Measurements from ENCODE around the gene SPTBN1.

The SPTBN1 gene

GRCh38 chr2:54455563-54456361 is at the start of gene SPTBN1:
SPTBN1 (plus strand) TSS chr2:54456327; CDS start chr2:54526419, 70,092 bp downstream.
- DNase-seq (ENCODE audit: low read depth in 2 of 2): no peak

DNA sequence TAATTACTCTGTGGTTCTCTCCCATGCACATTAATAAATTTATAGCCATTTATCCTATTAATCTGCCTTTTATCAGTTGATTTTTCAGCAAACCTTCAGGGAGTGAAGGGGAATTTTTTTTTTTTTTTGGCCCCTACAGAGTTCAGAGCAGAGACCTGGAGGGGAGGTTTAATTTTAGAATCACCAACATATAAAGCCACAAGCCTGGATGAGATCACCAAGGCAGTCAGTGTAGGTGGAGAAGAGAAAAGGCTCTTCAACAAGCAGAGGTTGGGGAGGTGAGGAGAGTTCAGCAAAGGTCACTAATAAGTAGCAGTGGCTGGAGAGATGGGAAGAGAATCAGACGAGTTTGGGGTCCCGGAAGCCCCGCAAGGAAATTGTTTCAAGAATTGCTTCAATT is 48.4 kb upstream of the SPTBN1 start:
- no peak for DNase-seq (ENCODE audit: low read depth in 2 of 2)

DNA sequence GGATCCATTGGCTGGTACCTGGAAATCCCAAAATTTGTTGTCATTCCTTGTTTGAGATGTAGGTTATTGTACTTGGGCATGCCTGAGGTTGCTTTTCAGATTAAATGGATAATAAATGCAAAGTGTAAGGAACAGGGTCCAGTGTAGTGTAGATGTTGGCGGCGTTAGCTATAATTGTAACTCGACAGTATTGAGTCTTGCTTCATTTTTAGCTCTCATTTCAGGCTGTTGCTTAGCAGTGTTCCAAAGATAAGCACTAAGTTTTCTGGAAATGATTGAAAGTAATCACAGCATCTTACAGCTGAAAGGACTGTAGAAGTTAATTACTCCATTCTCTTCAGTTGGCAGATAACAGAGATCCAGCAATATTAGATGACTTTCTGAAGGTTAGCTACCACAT is 47.8 kb upstream of the SPTBN1 start:
- no peak for DNase-seq (ENCODE audit: low read depth in 2 of 2)

- no peak for DNase-seq (ENCODE audit: low read depth in 2 of 2)
These were observed 46.4 kb upstream of the SPTBN1 start for GRCh38 chr2:54409752-54410151.

DNA sequence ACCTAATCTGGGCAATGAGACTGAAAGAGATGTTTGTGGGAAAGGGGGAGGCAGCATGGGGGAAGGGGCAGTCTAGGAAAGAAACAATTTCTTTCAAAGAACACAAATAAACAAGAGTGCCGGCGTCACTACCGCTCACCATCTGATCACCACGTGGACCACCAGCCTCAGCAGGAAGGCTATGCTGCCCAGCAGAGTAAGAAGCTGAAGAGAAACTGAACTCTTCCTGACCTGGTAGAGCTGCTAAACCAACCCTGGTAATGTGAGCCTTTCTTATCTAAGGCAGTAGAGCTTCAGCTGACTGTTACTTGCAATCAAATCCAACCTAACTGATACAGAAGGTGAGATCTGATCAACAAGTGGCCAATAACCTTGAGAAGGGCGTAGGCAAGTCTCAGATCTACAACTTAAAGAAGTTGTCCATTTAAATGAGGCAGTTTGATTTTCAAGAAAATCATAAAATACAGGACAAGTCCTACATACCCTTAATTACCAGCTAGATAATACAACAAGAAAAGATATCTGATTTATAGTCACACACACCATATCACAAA is 44.2 kb upstream of the SPTBN1 start:
- DNase-seq (ENCODE audit: low read depth in 2 of 2): no peak

DNA sequence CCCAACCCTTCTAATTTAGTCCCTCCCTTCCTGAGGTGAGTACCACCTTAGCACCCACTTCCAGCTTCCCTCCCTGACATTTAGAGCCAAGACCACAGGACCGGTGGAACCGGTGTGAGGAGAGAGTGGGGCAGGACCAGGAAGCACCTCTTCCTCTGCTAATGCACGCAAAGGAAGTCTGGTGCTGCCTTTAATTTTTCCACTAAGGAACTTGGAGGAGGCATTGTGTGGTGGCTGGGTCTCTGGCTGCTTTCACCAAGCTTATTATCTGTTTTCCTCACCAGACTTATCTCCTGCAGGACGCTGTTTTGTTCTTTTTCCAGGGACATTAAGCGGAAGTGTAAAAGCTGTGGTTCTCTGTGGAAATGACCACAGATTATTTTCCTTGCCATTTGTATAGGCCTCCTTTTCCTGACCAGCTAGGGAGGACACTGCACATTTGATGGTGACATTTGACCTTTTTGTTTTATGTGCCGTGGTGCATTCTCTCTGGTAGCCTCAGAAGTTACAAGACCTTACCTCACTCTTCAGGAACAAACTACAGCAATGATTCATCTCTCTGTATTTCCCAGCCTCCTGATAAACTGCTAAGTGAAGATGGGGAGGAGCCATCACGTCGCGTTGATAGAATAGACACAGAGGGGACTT is 39.8 kb upstream of the SPTBN1 start:
- DNase-seq (ENCODE audit: low read depth in 2 of 2): no peak

- no peak for DNase-seq (ENCODE audit: low read depth in 2 of 2)
These were observed 39.2 kb upstream of the SPTBN1 start for GRCh38 chr2:54416938-54417337.

DNA sequence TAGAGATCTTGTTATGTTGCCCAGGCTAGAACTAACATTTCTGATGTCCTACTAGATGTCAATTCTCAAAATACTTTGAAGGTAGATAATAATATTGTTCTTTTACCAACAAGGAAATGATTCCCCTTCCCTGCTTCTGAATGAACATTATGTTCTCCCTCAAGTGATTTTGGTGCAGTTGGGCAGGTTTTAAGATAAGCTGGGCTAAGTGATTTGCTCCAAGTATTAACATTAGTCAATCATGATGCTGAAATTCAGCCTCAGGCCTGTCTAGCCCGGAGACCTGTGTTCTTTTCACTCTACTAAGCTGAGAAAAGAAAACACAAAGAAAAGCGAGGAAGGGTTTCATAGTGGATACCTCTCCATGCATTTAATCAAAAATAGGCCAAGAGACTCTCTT is 38.5 kb upstream of the SPTBN1 start:
- no peak for DNase-seq (ENCODE audit: low read depth in 2 of 2)

DNA sequence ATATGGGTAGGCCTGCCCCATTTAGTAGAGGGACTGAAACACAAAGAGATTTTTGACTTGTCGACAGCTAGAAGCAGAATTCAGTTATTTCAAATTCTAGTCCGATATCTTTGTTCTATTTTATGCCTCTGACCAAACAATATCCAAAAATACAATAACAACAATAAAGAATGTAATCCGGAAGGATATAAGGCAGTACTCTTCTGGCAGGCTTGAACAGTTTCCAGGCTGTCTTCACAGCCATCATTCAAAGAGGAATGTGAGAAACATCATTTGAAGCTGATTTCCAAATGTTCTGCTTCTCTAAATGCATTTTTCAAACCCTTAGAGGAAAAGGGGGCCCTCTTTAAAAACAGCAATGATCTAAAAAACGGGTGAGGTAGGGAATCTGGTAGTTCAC is 36.7 kb upstream of the SPTBN1 start:
- no peak for DNase-seq (ENCODE audit: low read depth in 2 of 2)

- no peak for DNase-seq (ENCODE audit: low read depth in 2 of 2)
These were observed 36.1 kb upstream of the SPTBN1 start for GRCh38 chr2:54419855-54420523.

GRCh38 chr2:54420524-54421172 is 35.5 kb upstream of the SPTBN1 start:
- DNase-seq (ENCODE audit: low read depth in 2 of 2): no peak

GRCh38 chr2:54422072-54422581 is 34.0 kb upstream of the SPTBN1 start:
- DNase-seq (ENCODE audit: low read depth in 2 of 2): no peak

- no peak for DNase-seq (ENCODE audit: low read depth in 2 of 2)
These were observed 32.9 kb upstream of the SPTBN1 start for GRCh38 chr2:54423213-54423612.

DNA sequence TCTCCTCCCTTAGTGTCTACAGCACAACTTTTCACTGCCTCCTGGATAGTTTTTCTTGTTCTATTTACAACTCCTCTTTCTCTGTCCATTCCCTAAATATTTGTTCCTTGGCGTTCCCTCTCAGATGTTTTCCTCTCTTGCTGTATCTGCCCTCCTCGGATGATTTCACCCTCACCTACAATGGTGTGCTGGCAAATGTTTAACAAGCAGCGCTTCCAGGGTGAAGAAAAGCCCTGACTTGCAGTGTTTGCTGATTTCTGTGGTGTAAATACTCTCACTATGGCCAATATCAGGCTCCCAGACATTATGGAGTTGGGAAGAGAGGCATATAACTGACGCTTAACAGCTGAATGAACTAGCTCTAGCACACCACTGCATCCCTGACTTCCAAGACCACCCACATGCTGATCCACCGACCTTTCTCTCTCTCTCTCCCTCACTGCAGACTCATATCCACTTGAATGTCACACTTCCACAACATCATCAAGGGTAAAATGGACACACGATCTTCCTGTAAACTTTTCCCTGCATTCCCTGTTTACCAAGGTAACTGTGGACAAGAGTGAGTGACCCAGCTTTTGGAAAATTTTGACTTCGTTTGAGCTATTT is 31.5 kb upstream of the SPTBN1 start:
- DNase-seq (ENCODE audit: low read depth in 2 of 2): no peak

DNA sequence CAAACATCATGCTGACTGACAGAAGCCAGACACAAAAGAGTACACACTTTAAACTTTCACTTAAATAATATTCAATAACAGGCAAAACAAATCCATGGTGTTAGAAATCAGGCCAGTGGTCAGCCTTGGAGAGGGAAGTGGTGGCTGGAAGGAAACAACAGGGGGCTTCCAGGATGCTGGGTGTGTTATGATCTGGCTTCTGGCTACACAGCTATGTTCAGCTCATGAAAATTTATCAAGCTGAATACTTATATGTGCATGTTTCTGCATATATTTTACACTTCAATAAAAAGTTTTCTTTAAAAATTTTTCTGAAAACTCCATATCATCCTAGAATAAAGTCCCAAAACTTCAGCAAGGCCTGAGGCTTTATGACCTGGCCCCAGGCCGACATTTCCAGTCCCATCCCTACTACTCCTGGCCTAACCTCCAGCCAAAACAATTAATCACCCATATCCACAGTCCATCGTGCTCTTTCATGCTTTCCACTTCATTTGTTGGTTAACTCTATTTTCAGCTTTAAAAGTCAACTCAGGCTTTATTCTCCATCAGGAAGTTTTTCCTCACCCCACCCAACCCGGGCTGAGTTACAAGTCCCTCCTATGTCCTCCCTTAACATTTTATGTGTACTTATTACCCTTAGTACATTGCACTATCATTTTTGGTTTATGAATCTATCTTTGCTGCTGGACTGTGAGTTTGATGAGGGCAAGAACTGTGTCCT is 27.9 kb upstream of the SPTBN1 start:
- no peak for DNase-seq (ENCODE audit: low read depth in 2 of 2)

DNA sequence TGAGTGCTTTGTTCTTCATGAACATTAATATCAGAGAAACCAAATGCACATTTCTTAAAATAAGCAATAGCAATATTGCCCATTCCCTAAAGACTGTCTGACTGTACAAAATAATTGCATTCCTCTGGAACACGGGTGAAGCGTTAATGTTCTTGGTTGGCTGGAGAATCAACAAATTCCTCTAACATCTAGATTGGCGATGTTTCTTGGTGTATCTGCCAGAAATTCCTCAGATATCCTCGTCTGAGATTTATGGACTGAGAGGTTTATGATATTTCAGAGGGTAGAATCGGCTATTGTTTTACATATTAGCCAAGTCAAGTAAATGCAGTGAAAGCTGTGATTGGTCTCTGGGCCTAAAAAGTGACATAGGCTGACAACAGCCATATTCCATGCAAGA is 27.1 kb upstream of the SPTBN1 start:
- no peak for DNase-seq (ENCODE audit: low read depth in 2 of 2)

GRCh38 chr2:54429811-54430551 is 26.1 kb upstream of the SPTBN1 start:
- DNase-seq (ENCODE audit: low read depth in 2 of 2): no peak

DNA sequence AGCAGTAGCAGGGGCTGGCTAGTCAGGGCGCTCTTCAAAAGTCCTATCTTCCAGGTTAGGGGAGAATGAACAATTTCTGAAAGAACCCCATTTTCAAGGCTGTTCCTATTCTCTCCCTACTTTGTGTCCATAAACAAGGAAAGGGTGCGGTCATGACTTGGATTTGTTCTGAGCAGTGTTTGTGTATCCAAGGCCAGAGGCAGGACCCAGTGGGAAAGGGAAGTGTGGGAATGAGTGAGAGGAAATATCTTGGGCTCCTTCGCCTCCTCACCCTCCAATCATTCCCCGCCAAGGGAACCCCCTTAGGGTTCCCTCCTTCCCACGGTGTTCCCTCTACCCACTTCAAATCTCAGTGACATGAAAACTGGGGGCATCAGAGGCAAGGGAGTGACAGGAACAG is 25.5 kb upstream of the SPTBN1 start:
- DNase-seq (ENCODE audit: low read depth in 2 of 2): no peak

- no peak for DNase-seq (ENCODE audit: low read depth in 2 of 2)
These were observed 23.7 kb upstream of the SPTBN1 start for GRCh38 chr2:54432251-54433015.
